ENCODE data around the gene KIF2C. TPM values are rescaled to one million over a fixed set of nuclear protein-coding genes. Genes with fewer than 3 reads are reported as not detected.
A peak's percentile ranks its signal among the peaks of the same experiment; 100 is the strongest.

The KIF2C gene
- total and polyA plus RNA-seq, 8 donors = 3.3 to 44.9 (median 19.7) TPM

DNA sequence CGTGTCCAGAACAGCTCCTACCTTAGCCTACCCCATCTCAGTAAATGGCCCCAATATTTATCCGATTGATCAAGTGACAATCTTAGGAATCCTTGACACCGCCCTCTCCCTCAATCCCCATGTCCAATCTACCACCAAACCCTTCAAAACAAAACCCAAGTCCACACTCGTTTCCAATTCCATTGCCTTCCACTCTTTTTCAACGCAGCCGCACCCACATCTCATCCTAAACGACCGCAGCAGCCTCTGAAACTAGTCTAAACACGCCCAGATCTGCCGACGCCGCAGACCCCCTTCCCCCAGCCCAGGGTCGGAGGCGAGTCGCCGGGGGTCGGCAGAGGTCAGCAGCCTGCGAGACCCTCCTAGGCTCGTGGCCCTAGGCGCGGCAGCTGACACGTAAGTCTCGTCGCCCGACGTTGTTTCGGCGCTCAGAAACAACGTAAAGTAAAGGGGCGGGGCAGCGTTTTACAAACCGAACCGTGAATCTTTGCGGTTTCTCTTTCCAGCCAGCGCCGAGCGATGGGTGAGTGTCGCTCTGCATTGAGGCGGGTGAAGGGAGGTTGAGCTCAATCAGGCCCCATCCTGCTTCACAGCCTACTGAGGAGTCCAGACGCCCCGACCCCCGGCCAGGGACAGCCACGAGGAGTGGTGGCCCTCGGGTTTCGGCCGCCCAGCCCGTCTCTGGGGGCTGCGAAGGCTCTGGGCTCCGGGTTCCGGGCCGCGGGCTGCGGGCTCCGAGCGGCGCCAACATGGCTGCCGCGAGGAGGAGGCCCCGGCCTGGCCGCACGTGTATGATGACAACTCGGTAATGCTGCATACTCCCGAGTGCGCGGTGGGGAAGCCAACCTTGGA is 35.7 kb downstream of the KIF2C start, which contains the start of gene RPS8:
RPS8 (plus strand) TSS at position 463 of the 852 bp plus-strand sequence; CDS start at position 520, 57 bp downstream.
- Histone ChIP-seq H3K4me1 (peaks cover 21 to 39% of the 10 kb centered on the region in 2 donors), H3K27ac (peak within 1 kb of the TSS; percentile 91 to 93), H3K9me3 (no peaks in the 10 kb centered on the region), H3K27me3 (no peaks in the 10 kb centered on the region), H3K36me3 (peaks cover 0 to 42% of the 10 kb centered on the region in 2 donors), H3K4me3 (peak within 1 kb of the TSS; percentile 88 to 93)
- ATAC-seq (peak; percentile 94), DNase-seq (peak; percentile 93 to 96 (median 94))
- TF ChIP-seq, protein P1, sequence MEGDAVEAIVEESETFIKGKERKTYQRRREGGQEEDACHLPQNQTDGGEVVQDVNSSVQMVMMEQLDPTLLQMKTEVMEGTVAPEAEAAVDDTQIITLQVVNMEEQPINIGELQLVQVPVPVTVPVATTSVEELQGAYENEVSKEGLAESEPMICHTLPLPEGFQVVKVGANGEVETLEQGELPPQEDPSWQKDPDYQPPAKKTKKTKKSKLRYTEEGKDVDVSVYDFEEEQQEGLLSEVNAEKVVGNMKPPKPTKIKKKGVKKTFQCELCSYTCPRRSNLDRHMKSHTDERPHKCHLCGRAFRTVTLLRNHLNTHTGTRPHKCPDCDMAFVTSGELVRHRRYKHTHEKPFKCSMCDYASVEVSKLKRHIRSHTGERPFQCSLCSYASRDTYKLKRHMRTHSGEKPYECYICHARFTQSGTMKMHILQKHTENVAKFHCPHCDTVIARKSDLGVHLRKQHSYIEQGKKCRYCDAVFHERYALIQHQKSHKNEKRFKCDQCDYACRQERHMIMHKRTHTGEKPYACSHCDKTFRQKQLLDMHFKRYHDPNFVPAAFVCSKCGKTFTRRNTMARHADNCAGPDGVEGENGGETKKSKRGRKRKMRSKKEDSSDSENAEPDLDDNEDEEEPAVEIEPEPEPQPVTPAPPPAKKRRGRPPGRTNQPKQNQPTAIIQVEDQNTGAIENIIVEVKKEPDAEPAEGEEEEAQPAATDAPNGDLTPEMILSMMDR (IDR thresholded peaks at IDR 0.05) = no peak
- intact Hi-C loops (cut with DNase I) = no loop called here

DNA sequence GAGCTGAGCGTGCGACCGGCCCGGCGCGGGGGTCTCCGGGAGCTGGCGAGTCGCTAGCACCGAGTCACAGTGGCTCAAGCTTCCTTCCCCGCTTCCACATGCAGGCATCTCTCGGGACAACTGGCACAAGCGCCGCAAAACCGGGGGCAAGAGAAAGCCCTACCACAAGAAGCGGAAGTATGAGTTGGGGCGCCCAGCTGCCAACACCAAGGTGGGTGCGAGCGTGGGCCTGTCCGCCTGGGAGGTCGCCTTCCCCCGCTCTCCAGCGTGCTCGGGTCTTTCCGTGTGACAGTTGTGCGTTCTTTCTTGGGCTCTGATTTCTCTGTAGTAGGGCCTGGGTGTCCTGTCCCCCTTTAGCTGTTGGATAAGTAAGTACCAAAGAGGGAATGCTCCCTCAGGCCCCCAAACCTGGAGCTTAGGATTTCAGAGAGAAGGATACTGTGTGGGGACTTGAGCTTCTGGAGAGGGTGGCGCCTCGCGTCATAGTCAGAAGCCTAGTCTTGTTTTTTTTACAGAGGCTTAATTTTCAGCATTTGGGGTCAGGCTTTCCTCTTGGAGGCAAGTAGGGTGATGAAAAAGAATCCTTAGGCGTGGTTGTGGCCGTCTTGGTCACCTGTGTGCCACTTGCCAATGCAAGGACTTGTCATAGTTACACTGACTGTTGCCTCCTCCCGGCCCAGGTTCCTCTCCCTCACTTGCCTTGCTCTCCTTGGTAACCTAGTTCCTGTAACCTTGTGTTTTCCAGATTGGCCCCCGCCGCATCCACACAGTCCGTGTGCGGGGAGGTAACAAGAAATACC is 36.5 kb downstream of the KIF2C start:
- Histone ChIP-seq H3K4me1 (peaks cover 21 to 39% of the 10 kb centered on the region in 2 donors), H3K9me3 (no peaks in the 10 kb centered on the region), H3K27ac (peak overlapping the region; percentile 91 to 93), H3K36me3 (peaks cover 0 to 50% of the 10 kb centered on the region in 2 donors), H3K4me3 (peak overlapping the region; percentile 88 to 93), H3K27me3 (no peaks in the 10 kb centered on the region)
- DNase-seq (peak in 1 of 4 donors; percentile 89), ATAC-seq (peak; percentile 22)
- intact Hi-C loops (cut with DNase I) = no loop called here
- TF ChIP-seq, protein P1 (IDR thresholded peaks at IDR 0.05) = no peak

DNA sequence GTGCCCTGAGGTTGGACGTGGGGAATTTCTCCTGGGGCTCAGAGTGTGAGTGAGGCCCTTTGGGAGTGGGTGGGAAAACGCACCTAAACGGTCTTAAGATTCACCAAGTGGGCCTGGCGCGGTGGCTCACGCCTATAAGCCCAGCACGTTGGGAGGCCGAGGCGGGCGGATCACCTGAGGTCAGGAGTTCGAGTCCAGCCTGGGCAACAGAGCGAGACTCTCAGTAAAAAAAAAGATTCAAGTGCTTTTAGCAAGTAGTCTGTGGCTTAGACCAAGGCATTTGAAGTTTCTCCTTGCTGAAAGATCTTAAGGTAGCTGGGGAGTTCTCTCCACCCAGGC is 37.1 kb downstream of the KIF2C start:
- H3K4me1 ChIP-seq = peaks cover 21 to 39% of the 10 kb centered on the region in 2 donors
- no peaks in the 10 kb centered on the region for H3K9me3 ChIP-seq
- H3K36me3 ChIP-seq = peaks cover 0 to 56% of the 10 kb centered on the region in 2 donors
- H3K4me3 ChIP-seq = peak overlapping the region; percentile 88 to 93
- H3K27ac ChIP-seq = peak overlapping the region; percentile 91 to 93
- DNase-seq (peak in 1 of 4 donors; percentile 54), ATAC-seq (no peak)
- TF ChIP-seq, protein P1 (IDR thresholded peaks at IDR 0.05) = no peak
- intact Hi-C loops (cut with DNase I) = no loop called here
- no peaks in the 10 kb centered on the region for H3K27me3 ChIP-seq

DNA sequence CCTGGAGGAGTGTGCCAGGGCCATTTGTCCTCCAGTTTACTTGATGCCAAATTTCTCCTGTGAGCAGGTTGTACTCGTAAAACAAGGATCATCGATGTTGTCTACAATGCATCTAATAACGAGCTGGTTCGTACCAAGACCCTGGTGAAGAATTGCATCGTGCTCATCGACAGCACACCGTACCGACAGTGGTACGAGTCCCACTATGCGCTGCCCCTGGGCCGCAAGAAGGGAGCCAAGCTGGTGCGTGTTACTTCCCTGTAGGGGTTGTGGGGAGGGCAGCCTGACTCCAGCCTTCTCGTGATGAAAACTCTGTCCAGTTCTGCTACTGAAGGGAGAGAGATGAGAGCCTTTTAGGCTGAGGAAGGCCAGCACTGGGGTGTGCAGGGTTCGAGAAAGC is 37.9 kb downstream of the KIF2C start:
- DNase-seq = peak in 1 of 4 donors; percentile 53
- no peak for ATAC-seq
- Histone ChIP-seq H3K4me3 (peak overlapping the region in 1 of 2 donors; percentile 88), H3K4me1 (peaks cover 21 to 39% of the 10 kb centered on the region in 2 donors), H3K27me3 (no peaks in the 10 kb centered on the region), H3K36me3 (peaks cover 0 to 62% of the 10 kb centered on the region in 2 donors), H3K27ac (peak overlapping the region in 1 of 2 donors; percentile 5), H3K9me3 (no peaks in the 10 kb centered on the region)
- TF ChIP-seq, protein P1 (IDR thresholded peaks at IDR 0.05) = no peak
- intact Hi-C loops (cut with DNase I) = no loop called here

All from left lung (tissue), 10 donors.